ENCODE data around the gene PAK1.

The PAK1 gene

GRCh38 chr11:77424644-77425043 lies 49.2 kb downstream of the PAK1 start:
- H3K27ac ChIP-seq: no peak overlapping the region
- peaks cover 85% of the 10 kb centered on the region for H4K20me1 ChIP-seq
- no peak overlapping the region for H3K9ac ChIP-seq
- H3K4me3 ChIP-seq: no peak overlapping the region
- TF ChIP-seq Cebpa-rat (IDR thresholded peaks at IDR 0.05): no peak
- H3K27me3 ChIP-seq: no peaks in the 10 kb centered on the region
- no peaks in the 10 kb centered on the region; the same call in 1 of the 2 replicates for H3K36me3 ChIP-seq
- no peak overlapping the region for H3K4me2 ChIP-seq
- no peaks in the 10 kb centered on the region for H3K9me3 ChIP-seq
- H3K4me1 ChIP-seq: peaks cover 11% of the 10 kb centered on the region

GRCh38 chr11:77423624-77424023 lies 50.3 kb downstream of the PAK1 start:
- Histone ChIP-seq H3K27me3 (no peaks in the 10 kb centered on the region), H3K4me3 (no peak overlapping the region), H3K27ac (no peak overlapping the region), H4K20me1 (peaks cover 88% of the 10 kb centered on the region), H3K9ac (no peak overlapping the region), H3K9me3 (no peaks in the 10 kb centered on the region), H3K36me3 (no peaks in the 10 kb centered on the region; the same call in 1 of the 2 replicates), H3K4me1 (peaks cover 16% of the 10 kb centered on the region), H3K4me2 (no peak overlapping the region)
- TF ChIP-seq Cebpa-rat (IDR thresholded peaks at IDR 0.05): no peak

- H3K9ac ChIP-seq: no peak overlapping the region
- H3K4me1 ChIP-seq: peaks cover 22% of the 10 kb centered on the region
- TF ChIP-seq Cebpa-rat (IDR thresholded peaks at IDR 0.05): no peak
These were observed 51.2 kb downstream of the PAK1 start for GRCh38 chr11:77422687-77423086.

GRCh38 chr11:77421041-77421723 lies 52.7 kb downstream of the PAK1 start:
- Histone ChIP-seq H3K9me3 (no peaks in the 10 kb centered on the region), H3K4me1 (peaks cover 22% of the 10 kb centered on the region), H3K36me3 (no peaks in the 10 kb centered on the region), H3K4me2 (no peak overlapping the region), H4K20me1 (peaks cover 73% of the 10 kb centered on the region), H3K9ac (no peak overlapping the region), H3K27me3 (no peaks in the 10 kb centered on the region), H3K27ac (no peak overlapping the region), H3K4me3 (no peak overlapping the region)
- TF ChIP-seq Cebpa-rat (IDR thresholded peaks at IDR 0.05): no peak

More at GRCh38 chr11:77422687-77423086, 51.2 kb downstream of the PAK1 start:
- H3K36me3 ChIP-seq: no peaks in the 10 kb centered on the region; the same call in 1 of the 2 replicates
- H3K4me3 ChIP-seq: no peak overlapping the region
- peaks cover 87% of the 10 kb centered on the region for H4K20me1 ChIP-seq
- H3K27ac ChIP-seq: no peak overlapping the region
- no peak overlapping the region for H3K4me2 ChIP-seq
- H3K9me3 ChIP-seq: no peaks in the 10 kb centered on the region
- H3K27me3 ChIP-seq: no peaks in the 10 kb centered on the region

GRCh38 chr11:77418971-77419597 lies 54.8 kb downstream of the PAK1 start:
- peaks cover 30% of the 10 kb centered on the region for H3K4me1 ChIP-seq
- peaks cover 62% of the 10 kb centered on the region for H4K20me1 ChIP-seq
- no peak overlapping the region for H3K27ac ChIP-seq
- no peaks in the 10 kb centered on the region for H3K27me3 ChIP-seq
- H3K9me3 ChIP-seq: no peaks in the 10 kb centered on the region
- H3K4me2 ChIP-seq: peak overlapping the region; percentile 23; the same call in 1 of the 2 replicates
- H3K9ac ChIP-seq: no peak overlapping the region
- no peak overlapping the region for H3K4me3 ChIP-seq
- no peak for TF ChIP-seq Cebpa-rat (IDR thresholded peaks at IDR 0.05)
- no peaks in the 10 kb centered on the region for H3K36me3 ChIP-seq

- TF ChIP-seq Cebpa-rat (IDR thresholded peaks at IDR 0.05): no peak
- Histone ChIP-seq H3K27ac (no peak overlapping the region), H4K20me1 (peaks cover 62% of the 10 kb centered on the region), H3K4me3 (no peak overlapping the region), H3K36me3 (no peaks in the 10 kb centered on the region), H3K9ac (no peak overlapping the region), H3K9me3 (no peaks in the 10 kb centered on the region), H3K27me3 (no peaks in the 10 kb centered on the region), H3K4me2 (peak overlapping the region; percentile 23; the same call in 1 of the 2 replicates), H3K4me1 (peaks cover 38% of the 10 kb centered on the region)
These were observed 55.5 kb downstream of the PAK1 start for GRCh38 chr11:77418155-77418970.

- peaks cover 60% of the 10 kb centered on the region for H4K20me1 ChIP-seq
- H3K27me3 ChIP-seq: no peaks in the 10 kb centered on the region
- no peaks in the 10 kb centered on the region for H3K9me3 ChIP-seq
- H3K27ac ChIP-seq: no peak overlapping the region
- no peak overlapping the region for H3K4me2 ChIP-seq
- no peak overlapping the region for H3K4me3 ChIP-seq
- H3K9ac ChIP-seq: no peak overlapping the region
- no peak for TF ChIP-seq Cebpa-rat (IDR thresholded peaks at IDR 0.05)
- peaks cover 54% of the 10 kb centered on the region for H3K4me1 ChIP-seq
- H3K36me3 ChIP-seq: no peaks in the 10 kb centered on the region
These were observed 57.5 kb downstream of the PAK1 start for GRCh38 chr11:77416357-77416756.

GRCh38 chr11:77413850-77414460 lies 59.9 kb downstream of the PAK1 start:
- Histone ChIP-seq H3K4me2 (peak overlapping the region; percentile 34), H3K9me3 (no peaks in the 10 kb centered on the region), H3K9ac (no peak overlapping the region), H3K4me1 (peaks cover 51% of the 10 kb centered on the region), H3K27ac (no peak overlapping the region), H3K4me3 (no peak overlapping the region), H3K27me3 (no peaks in the 10 kb centered on the region), H3K36me3 (no peaks in the 10 kb centered on the region), H4K20me1 (peaks cover 58% of the 10 kb centered on the region)
- TF ChIP-seq Cebpa-rat (IDR thresholded peaks at IDR 0.05): no peak

- Histone ChIP-seq H3K36me3 (no peaks in the 10 kb centered on the region), H3K9ac (no peak overlapping the region; the same call in 1 of the 2 replicates), H3K27ac (no peak overlapping the region), H3K4me2 (0 out of 2 replicates have a peak overlapping the region, but pooled peaks have one; percentile 91), H3K4me1 (peaks cover 42% of the 10 kb centered on the region), H4K20me1 (peaks cover 54% of the 10 kb centered on the region), H3K9me3 (no peaks in the 10 kb centered on the region), H3K27me3 (no peaks in the 10 kb centered on the region), H3K4me3 (no peak overlapping the region)
- no peak for TF ChIP-seq Cebpa-rat (IDR thresholded peaks at IDR 0.05)
These were observed 61.1 kb downstream of the PAK1 start for GRCh38 chr11:77412814-77413213.

All from BLaER1 (cell line).